Hepatocyte (in vitro differentiated cells): Measurements from ENCODE around the gene CFH. TPM values are rescaled to one million over a fixed set of nuclear protein-coding genes. Genes with fewer than 3 reads are reported as not detected.
A peak's percentile ranks its signal among the peaks of the same experiment; 100 is the strongest.

Experiments used
- DNase-seq: peaks from one replicate; pipeline ENCODE4 v3.0.0-alpha.2; 2016; ENCODE audit warnings: low spot score
- H2AFZ ChIP-seq: fragments of 200-600 bp; sonication (generic); 2 replicates; pipeline ENCODE4 v1.6.0; 2016; ENCODE audit warnings: antibody characterized with exemption, mild to moderate bottlenecking
- H3K27ac ChIP-seq: fragments of 200-600 bp; sonication (generic); 2 replicates; pipeline ENCODE4 v1.5.1; 2016; ENCODE audit warnings: mild to moderate bottlenecking
- H3K27me3 ChIP-seq: fragments of 200-600 bp; sonication (generic); 2 replicates; pipeline ENCODE4 v1.6.1; 2016
- H3K36me3 ChIP-seq: fragments of 200-600 bp; sonication (generic); replicated peaks from 2 replicates; pipeline ENCODE4 v1.5.1; 2016; ENCODE audit warnings: low read depth; ENCODE audit not compliant: insufficient read depth
- H3K4me1 ChIP-seq: fragments of 200-600 bp; sonication (generic); 2 replicates; pipeline ENCODE4 v1.5.1; 2016; ENCODE audit warnings: mild to moderate bottlenecking, moderate library complexity; ENCODE audit not compliant: insufficient read depth
- H3K4me2 ChIP-seq: fragments of 200-600 bp; sonication (generic); 2 replicates; pipeline ENCODE4 v1.6.0; 2016
- H3K4me3 ChIP-seq: fragments of 200-600 bp; sonication (generic); 2 replicates; pipeline ENCODE4 v1.5.1; 2016; ENCODE audit warnings: mild to moderate bottlenecking
- H3K79me2 ChIP-seq: fragments of 200-600 bp; sonication (generic); 2 replicates; pipeline ENCODE4 v1.6.0; 2017; ENCODE audit warnings: mild to moderate bottlenecking
- H3K9me2 ChIP-seq: fragments of 200-600 bp; sonication (generic); replicated peaks from 2 replicates; pipeline ENCODE4 v1.6.0; 2017; ENCODE audit warnings: mild to moderate bottlenecking; ENCODE audit not compliant: insufficient read depth
- H3K9me3 ChIP-seq: fragments of 200-600 bp; sonication (generic); 2 replicates; pipeline ENCODE4 v1.5.1; 2016; ENCODE audit warnings: low read depth, mild to moderate bottlenecking
- H4K20me1 ChIP-seq: fragments of 200-600 bp; sonication (generic); 2 replicates; pipeline ENCODE4 v1.6.0; 2016; ENCODE audit warnings: mild to moderate bottlenecking; ENCODE audit not compliant: insufficient read depth, poor library complexity, severe bottlenecking
- EZH2 ChIP-seq: fragments of 200-600 bp; sonication (generic); IDR thresholded peaks from 2 replicates; pipeline ENCODE4 v1.6.1; 2016; ENCODE audit warnings: antibody characterized with exemption, mild to moderate bottlenecking, borderline replicate concordance
- EZH2phosphoT487 ChIP-seq: fragments of 200-600 bp; sonication (generic); IDR thresholded peaks from one replicate; pipeline ENCODE4 v1.6.1; 2018; ENCODE audit warnings: antibody characterized with exemption, mild to moderate bottlenecking, low read depth, moderate library complexity; ENCODE audit not compliant: unreplicated experiment, severe bottlenecking
- WGBS: methylation state at CpG from one replicate; pipeline ENCODE4 v1.1.6; 2016; ENCODE audit warnings: low lambda C conversion rate; ENCODE audit errors: missing lambda C conversion rate; 5-methylcytosine and 5-hydroxymethylcytosine counted together
- polyA plus RNA-seq: library from polyadenylated mRNA; unstranded; fragments of >200 nt; fragmentation: Nextera tagmentation; extraction: Ambion mirVana; gene quantifications from 2 replicates; pipeline ENCODE4 v1.2.1, GENCODE V29; 2016
- total RNA-seq: library from RNA; depleted of rRNA; stranded (reverse); fragments of >200 nt; gene quantifications from 2 replicates; pipeline ENCODE4 v1.2.3, GENCODE V29; 2014
- TF ChIP-seq, protein P1 (sequence below): fragments of 200-600 bp; sonication (generic); IDR thresholded peaks from 2 replicates; pipeline ENCODE4 v1.5.1; 2016; ENCODE audit warnings: antibody characterized with exemption, mild to moderate bottlenecking; ENCODE audit not compliant: poor library complexity

CFH gene
- total and polyA plus RNA-seq, 2 experiments from 2014 or later: 63.2 to 138 TPM

GRCh38 chr1:196717868-196718267 is 66.0 kb downstream of the CFH start:
- Histone ChIP-seq H3K27me3 (no peaks in the 10 kb centered on the region), H2AFZ (no peak overlapping the region), H3K9me2 (no peaks in the 10 kb centered on the region), H3K36me3 (no peaks in the 10 kb centered on the region), H3K4me1 (no peaks in the 10 kb centered on the region), H3K4me2 (no peak overlapping the region), H3K79me2 (no peaks in the 10 kb centered on the region), H3K27ac (no peak overlapping the region), H3K9me3 (no peaks in the 10 kb centered on the region), H4K20me1 (no peaks in the 10 kb centered on the region), H3K4me3 (no peak overlapping the region)
- WGBS: 71% methylated on average over 2 of the region's 2 CpGs
- no peak for TF ChIP-seq EZH2
- TF ChIP-seq, protein P1, sequence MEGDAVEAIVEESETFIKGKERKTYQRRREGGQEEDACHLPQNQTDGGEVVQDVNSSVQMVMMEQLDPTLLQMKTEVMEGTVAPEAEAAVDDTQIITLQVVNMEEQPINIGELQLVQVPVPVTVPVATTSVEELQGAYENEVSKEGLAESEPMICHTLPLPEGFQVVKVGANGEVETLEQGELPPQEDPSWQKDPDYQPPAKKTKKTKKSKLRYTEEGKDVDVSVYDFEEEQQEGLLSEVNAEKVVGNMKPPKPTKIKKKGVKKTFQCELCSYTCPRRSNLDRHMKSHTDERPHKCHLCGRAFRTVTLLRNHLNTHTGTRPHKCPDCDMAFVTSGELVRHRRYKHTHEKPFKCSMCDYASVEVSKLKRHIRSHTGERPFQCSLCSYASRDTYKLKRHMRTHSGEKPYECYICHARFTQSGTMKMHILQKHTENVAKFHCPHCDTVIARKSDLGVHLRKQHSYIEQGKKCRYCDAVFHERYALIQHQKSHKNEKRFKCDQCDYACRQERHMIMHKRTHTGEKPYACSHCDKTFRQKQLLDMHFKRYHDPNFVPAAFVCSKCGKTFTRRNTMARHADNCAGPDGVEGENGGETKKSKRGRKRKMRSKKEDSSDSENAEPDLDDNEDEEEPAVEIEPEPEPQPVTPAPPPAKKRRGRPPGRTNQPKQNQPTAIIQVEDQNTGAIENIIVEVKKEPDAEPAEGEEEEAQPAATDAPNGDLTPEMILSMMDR: no peak
- TF ChIP-seq EZH2phosphoT487: no peak
- no peak for DNase-seq

- H3K36me3 ChIP-seq: no peaks in the 10 kb centered on the region
- no peaks in the 10 kb centered on the region for H3K79me2 ChIP-seq
- no peak overlapping the region for H3K4me2 ChIP-seq
- WGBS: 80% methylated on average over 14 of the region's 14 CpGs
- no peaks in the 10 kb centered on the region for H3K4me1 ChIP-seq
- H4K20me1 ChIP-seq: no peaks in the 10 kb centered on the region
- no peak overlapping the region for H3K27ac ChIP-seq
- no peak overlapping the region for H2AFZ ChIP-seq
- no peaks in the 10 kb centered on the region for H3K9me2 ChIP-seq
- no peaks in the 10 kb centered on the region for H3K27me3 ChIP-seq
- no peaks in the 10 kb centered on the region for H3K9me3 ChIP-seq
- peak; percentile 75 for DNase-seq
- TF ChIP-seq, protein P1: peak; percentile 48
- no peak for TF ChIP-seq EZH2
- no peak overlapping the region for H3K4me3 ChIP-seq
Measured at GRCh38 chr1:196723325-196724185, 71.7 kb downstream of the CFH start.

DNA sequence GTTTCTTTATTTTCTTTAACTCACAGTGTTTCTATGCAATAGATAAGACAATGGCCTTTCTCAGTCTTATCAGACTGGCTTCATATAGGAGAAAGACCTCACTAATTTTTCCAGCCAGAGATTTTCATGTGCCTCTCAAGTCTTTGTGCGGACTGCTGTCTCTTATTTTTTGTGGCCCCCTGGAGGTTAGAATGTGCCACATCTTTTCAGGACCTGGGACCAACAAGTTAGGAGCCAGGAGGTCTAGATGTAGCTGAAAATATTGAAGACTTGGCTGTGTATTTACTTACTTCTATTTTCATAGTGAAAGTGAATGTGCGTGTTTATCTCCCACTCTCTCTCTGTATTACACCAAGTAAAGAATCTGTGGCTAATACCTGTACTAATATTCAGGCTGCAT is 80.7 kb downstream of the CFH start:
- Histone ChIP-seq H3K4me2 (no peak overlapping the region), H3K79me2 (no peaks in the 10 kb centered on the region), H3K27ac (no peak overlapping the region), H3K4me1 (no peaks in the 10 kb centered on the region), H3K36me3 (no peaks in the 10 kb centered on the region), H3K9me2 (no peaks in the 10 kb centered on the region), H3K27me3 (no peaks in the 10 kb centered on the region), H4K20me1 (no peaks in the 10 kb centered on the region), H3K4me3 (no peak overlapping the region), H3K9me3 (no peaks in the 10 kb centered on the region), H2AFZ (no peak overlapping the region)
- DNase-seq: no peak
- no peak for TF ChIP-seq EZH2
- TF ChIP-seq EZH2phosphoT487: no peak
- TF ChIP-seq, protein P1: no peak
- WGBS: 90% methylated on average over 2 of the region's 2 CpGs
